Natural killer cell (primary cell): ENCODE data around the gene DNASE2. TPM values are rescaled to one million over a fixed set of nuclear protein-coding genes. Genes with fewer than 3 reads are reported as not detected.

Experiments used
- ATAC-seq, 3 donors: fragments of 150-1000 bp in 2 of 3; fragments of 200-7000 bp in 1 of 3; cut with Tn5 transposase; 1 replicate in 1 of 3; 2 replicates in 2 of 3; pipeline ENCODE4 v1.10.0; 2021; ENCODE audit warnings: mild to moderate bottlenecking in 2 of 3, moderate library complexity in 2 of 3
- DNase-seq, 2 donors: peaks; one replicate each; pipeline versions ENCODE4 v3.0.0 to v3.0.0-alpha.2; 2013 to 2021; ENCODE audit warnings: mixed read lengths in 1 of 2
- H3K27ac ChIP-seq: one replicate; pipeline ENCODE4 v1.5.1; 2013; ENCODE audit warnings: mild to moderate bottlenecking, low read length
- H3K27me3 ChIP-seq: one replicate; pipeline ENCODE4 v1.6.1; 2013; ENCODE audit warnings: low read length; ENCODE audit not compliant: control insufficient read depth, insufficient read depth
- H3K36me3 ChIP-seq: one replicate; pipeline ENCODE4 v1.6.1; 2013; ENCODE audit warnings: low read length; ENCODE audit not compliant: control insufficient read depth, insufficient read depth
- H3K4me1 ChIP-seq: one replicate; pipeline ENCODE4 v1.6.1; 2013; ENCODE audit warnings: low read length; ENCODE audit not compliant: control insufficient read depth, insufficient read depth
- H3K4me3 ChIP-seq: one replicate; pipeline ENCODE4 v1.5.1; 2013; ENCODE audit warnings: low read length
- H3K9me3 ChIP-seq: one replicate; pipeline ENCODE4 v1.6.1; 2013; ENCODE audit warnings: low read length; ENCODE audit not compliant: control insufficient read depth, insufficient read depth
- H3K27ac Mint-ChIP-seq, 2 donors: one replicate each; pipeline ENCODE4 v1.8.0; 2022; ENCODE audit warnings: mild to moderate bottlenecking in 2 of 2, mixed read lengths in 2 of 2, moderate library complexity in 1 of 2
- H3K27me3 Mint-ChIP-seq, 2 donors: one replicate each; pipeline ENCODE4 v1.8.0; 2022; ENCODE audit warnings: low read depth in 2 of 2, mixed read lengths in 2 of 2
- H3K36me3 Mint-ChIP-seq: one replicate; pipeline ENCODE4 v1.8.0; 2022; ENCODE audit warnings: mixed read lengths
- H3K4me1 Mint-ChIP-seq, 2 donors: one replicate each; pipeline ENCODE4 v1.8.0; 2022; ENCODE audit warnings: mixed read lengths in 2 of 2
- H3K4me3 Mint-ChIP-seq: one replicate; pipeline ENCODE4 v1.8.0; 2022; ENCODE audit warnings: mild to moderate bottlenecking, moderate library complexity, mixed read lengths
- H3K9me3 Mint-ChIP-seq, 2 donors: one replicate each; pipeline ENCODE4 v1.8.0; 2022; ENCODE audit warnings: mixed read lengths in 2 of 2
- WGBS: methylation state at CpG from one replicate; pipeline ENCODE4 v1.1.7; 2013; ENCODE audit warnings: missing lambda C conversion rate; ENCODE audit not compliant: insufficient coverage; 5-methylcytosine and 5-hydroxymethylcytosine counted together
- intact Hi-C: fragments of 100-400 bp; cut with micrococcal nuclease; formaldehyde crosslinking; loops from one replicate; pipeline ENCODE4 v1.14.2; 2022
- total RNA-seq, 4 donors: library from RNA; stranded (reverse); fragments of 120-200 nt in 1 of 4; gene quantifications; one replicate each; pipeline versions ENCODE4 v1.2.3 to v1.2.4, GENCODE V29; 2013 to 2022
- TF ChIP-seq, protein P1 (sequence below): fragments of 200-600 bp; IDR thresholded peaks from one replicate; pipeline ENCODE4 v1.8.0; 2022; ENCODE audit warnings: antibody characterized with exemption

The DNASE2 gene
- total RNA-seq, 3 donors from 2014 or later (not counting 1 experiment from before 2014, with no cell fraction given) = 28.3 to 31.7 (median 31.2) TPM

DNA sequence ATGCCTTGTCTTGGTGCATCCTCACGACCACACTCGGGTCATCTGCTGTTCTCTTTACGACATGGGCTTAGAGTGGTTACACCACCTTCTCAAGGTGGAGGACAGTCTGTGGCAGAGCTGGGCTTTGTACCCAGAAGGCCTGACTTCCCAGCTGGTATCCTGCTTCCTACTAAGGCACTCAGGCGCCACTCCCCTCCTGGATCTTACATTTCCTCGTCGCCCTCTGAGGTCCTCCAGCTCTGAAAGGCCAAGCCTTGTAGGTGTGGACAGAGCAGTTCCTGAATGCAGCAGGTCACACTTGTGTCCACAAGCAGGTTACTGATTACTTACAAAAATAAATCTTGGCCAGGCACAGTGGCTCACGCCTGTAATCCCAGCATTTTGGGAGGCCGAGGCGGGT, 25.9 kb upstream of the DNASE2 start:
- Histone ChIP-seq H3K27me3 (no peaks in the 10 kb centered on the region), H3K27ac (no peak overlapping the region), H3K9me3 (no peaks in the 10 kb centered on the region), H3K36me3 (no peaks in the 10 kb centered on the region), H3K4me1 (no peaks in the 10 kb centered on the region), H3K4me3 (no peak overlapping the region)
- DNase-seq = no peak
- intact Hi-C loops = no loop called here
- H3K4me3 Mint-ChIP-seq = no peak overlapping the region
- no peaks in the 10 kb centered on the region for H3K9me3 Mint-ChIP-seq
- no peak overlapping the region for H3K27ac Mint-ChIP-seq
- ATAC-seq = no peak
- H3K36me3 Mint-ChIP-seq = no peaks in the 10 kb centered on the region
- 95% methylated on average over 9 of the region's 9 CpGs for WGBS
- no peaks in the 10 kb centered on the region for H3K27me3 Mint-ChIP-seq
- TF ChIP-seq, protein P1, sequence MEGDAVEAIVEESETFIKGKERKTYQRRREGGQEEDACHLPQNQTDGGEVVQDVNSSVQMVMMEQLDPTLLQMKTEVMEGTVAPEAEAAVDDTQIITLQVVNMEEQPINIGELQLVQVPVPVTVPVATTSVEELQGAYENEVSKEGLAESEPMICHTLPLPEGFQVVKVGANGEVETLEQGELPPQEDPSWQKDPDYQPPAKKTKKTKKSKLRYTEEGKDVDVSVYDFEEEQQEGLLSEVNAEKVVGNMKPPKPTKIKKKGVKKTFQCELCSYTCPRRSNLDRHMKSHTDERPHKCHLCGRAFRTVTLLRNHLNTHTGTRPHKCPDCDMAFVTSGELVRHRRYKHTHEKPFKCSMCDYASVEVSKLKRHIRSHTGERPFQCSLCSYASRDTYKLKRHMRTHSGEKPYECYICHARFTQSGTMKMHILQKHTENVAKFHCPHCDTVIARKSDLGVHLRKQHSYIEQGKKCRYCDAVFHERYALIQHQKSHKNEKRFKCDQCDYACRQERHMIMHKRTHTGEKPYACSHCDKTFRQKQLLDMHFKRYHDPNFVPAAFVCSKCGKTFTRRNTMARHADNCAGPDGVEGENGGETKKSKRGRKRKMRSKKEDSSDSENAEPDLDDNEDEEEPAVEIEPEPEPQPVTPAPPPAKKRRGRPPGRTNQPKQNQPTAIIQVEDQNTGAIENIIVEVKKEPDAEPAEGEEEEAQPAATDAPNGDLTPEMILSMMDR = no peak
- H3K4me1 Mint-ChIP-seq = peaks cover 0 to 7% of the 10 kb centered on the region in 2 donors

DNA sequence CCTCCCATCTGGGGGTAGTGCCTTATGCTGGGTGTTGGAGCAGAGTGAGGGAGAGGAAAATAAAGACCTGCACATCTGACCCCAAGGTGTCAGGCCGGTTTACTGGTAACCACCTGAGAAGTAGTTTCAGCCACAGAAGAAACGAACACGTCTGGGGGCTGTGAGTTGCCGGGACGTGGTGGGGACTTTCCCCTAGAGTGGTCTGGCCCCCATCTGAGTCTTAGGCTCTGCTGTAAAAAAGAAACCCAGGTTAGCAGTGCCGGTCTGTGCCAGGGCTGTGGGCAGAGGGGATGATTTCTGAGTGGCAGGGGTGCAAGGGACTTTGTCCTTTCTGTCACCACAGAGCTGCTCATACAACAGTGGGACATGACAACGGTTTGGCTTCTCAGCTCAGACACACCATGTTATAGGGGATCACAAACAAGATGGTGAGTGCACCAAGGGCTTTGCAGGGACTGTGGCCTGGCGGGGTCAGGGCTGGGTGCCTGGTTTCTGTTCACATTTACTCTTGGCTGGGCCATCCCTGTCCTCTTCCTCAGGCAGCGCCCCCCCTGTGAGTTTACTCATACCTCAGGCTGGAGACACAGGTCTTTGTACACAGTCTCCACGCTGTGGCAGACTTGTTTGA, 18.8 kb upstream of the DNASE2 start:
- 40% methylated on average over 10 of the region's 10 CpGs for WGBS
- Histone ChIP-seq H3K9me3 (no peaks in the 10 kb centered on the region), H3K27ac (peak overlapping the region; percentile 43), H3K36me3 (peaks cover 24% of the 10 kb centered on the region), H3K4me3 (no peak overlapping the region), H3K4me1 (peaks cover 6% of the 10 kb centered on the region), H3K27me3 (no peaks in the 10 kb centered on the region)
- ATAC-seq (peak; percentile 71 to 78 (median 78)), DNase-seq (no peak)
- intact Hi-C loops = no loop called here
- H3K9me3 Mint-ChIP-seq = no peaks in the 10 kb centered on the region
- H3K36me3 Mint-ChIP-seq = peaks cover under 1% of the 10 kb centered on the region
- no peaks in the 10 kb centered on the region for H3K27me3 Mint-ChIP-seq
- no peak overlapping the region for H3K4me3 Mint-ChIP-seq
- TF ChIP-seq, protein P1 = no peak
- H3K4me1 Mint-ChIP-seq = no peaks in the 10 kb centered on the region
- H3K27ac Mint-ChIP-seq = peak overlapping the region in 1 of 2 donors; percentile 23

DNA sequence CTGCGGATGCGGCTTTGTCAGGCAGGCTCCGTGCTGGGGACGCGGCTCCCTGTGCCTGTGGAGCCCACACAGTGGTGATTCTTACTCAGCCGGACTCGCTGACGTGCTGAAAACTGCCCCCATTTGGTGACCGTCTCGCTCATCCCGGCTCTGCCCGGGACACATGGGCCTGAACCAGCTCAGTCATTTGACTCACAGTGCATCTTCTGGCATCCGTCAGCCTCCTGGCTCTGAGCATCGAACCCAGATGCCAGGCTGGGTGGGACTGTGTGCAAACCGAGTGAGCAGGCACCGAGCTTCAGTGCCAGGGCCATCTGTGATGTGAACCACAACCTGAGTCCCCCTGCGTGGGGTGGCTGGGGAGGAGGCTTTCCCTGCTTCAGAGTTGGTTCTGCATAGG, 15.2 kb upstream of the DNASE2 start:
- Mint-ChIP-seq H3K36me3 (peaks cover 14% of the 10 kb centered on the region), H3K27me3 (no peaks in the 10 kb centered on the region), H3K4me1 (peaks cover 0 to 10% of the 10 kb centered on the region in 2 donors), H3K9me3 (no peaks in the 10 kb centered on the region), H3K4me3 (no peak overlapping the region), H3K27ac (no peak overlapping the region)
- H3K4me3 ChIP-seq = no peak overlapping the region
- peaks cover 36% of the 10 kb centered on the region for H3K36me3 ChIP-seq
- intact Hi-C loops = no loop called here
- no peaks in the 10 kb centered on the region for H3K27me3 ChIP-seq
- ATAC-seq (no peak), DNase-seq (no peak)
- H3K4me1 ChIP-seq = peaks cover 14% of the 10 kb centered on the region
- TF ChIP-seq, protein P1 = no peak
- no peaks in the 10 kb centered on the region for H3K9me3 ChIP-seq
- WGBS = 97% methylated on average over 17 of the region's 17 CpGs
- no peak overlapping the region for H3K27ac ChIP-seq

DNA sequence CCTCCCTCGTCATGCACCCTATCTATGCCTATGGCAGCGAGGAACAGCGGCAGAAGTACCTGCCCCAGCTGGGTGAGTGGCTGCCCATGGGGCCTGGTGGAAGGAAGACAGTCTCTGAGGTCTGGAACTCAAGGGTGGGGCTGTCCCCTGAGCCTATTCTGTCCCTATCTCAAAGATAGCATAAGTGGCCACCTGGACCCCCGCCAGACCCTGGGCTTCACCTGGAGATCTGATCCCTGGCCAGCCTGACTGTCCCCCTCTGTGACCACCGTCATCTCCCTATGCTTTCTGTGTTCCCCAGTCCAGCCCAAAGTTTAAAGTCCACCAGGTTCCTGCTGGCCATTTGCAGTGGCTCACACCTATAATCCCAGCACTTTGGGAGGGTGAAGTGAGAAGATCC, 12.3 kb upstream of the DNASE2 start:
- H3K4me1 Mint-ChIP-seq = peaks cover 9 to 22% of the 10 kb centered on the region in 2 donors
- TF ChIP-seq, protein P1 = no peak
- H3K27ac Mint-ChIP-seq = no peak overlapping the region

More for the DNA sequence above, 12.3 kb upstream of the DNASE2 start:
- Histone ChIP-seq H3K36me3 (peaks cover 30% of the 10 kb centered on the region), H3K27ac (no peak overlapping the region), H3K9me3 (no peaks in the 10 kb centered on the region), H3K27me3 (no peaks in the 10 kb centered on the region), H3K4me3 (no peak overlapping the region), H3K4me1 (peaks cover 18% of the 10 kb centered on the region)
- intact Hi-C loops = no loop called here
- no peak for DNase-seq
- H3K9me3 Mint-ChIP-seq = no peaks in the 10 kb centered on the region
- H3K4me3 Mint-ChIP-seq = peak overlapping the region; percentile 45
- no peaks in the 10 kb centered on the region for H3K27me3 Mint-ChIP-seq
- 97% methylated on average over 5 of the region's 5 CpGs for WGBS
- H3K36me3 Mint-ChIP-seq = peaks cover 14% of the 10 kb centered on the region
- no peak for ATAC-seq
